Smooth muscle cell (in vitro differentiated cells): ENCODE measurements around the gene FEV. TPM values are rescaled to one million over a fixed set of nuclear protein-coding genes. Genes with fewer than 3 reads are reported as not detected.

Source experiments
- DNase-seq: peaks from one replicate; lab custom pipeline; 2025; ENCODE audit not compliant: unreplicated experiment; lab: John Stamatoyannopoulos, UW
- H2AFZ ChIP-seq: fragments of 200-600 bp; sonication (generic); 2 replicates; pipeline ENCODE4 v1.6.0; 2016; ENCODE audit warnings: antibody characterized with exemption, low read depth, mild to moderate bottlenecking
- H3F3A ChIP-seq: fragments of 200-600 bp; sonication (generic); 2 replicates; pipeline ENCODE4 v1.6.0; 2017; ENCODE audit warnings: antibody characterized with exemption, low read depth
- H3K27ac ChIP-seq: fragments of 200-600 bp; sonication (generic); 2 replicates; pipeline ENCODE4 v1.5.1; 2016; ENCODE audit warnings: low read depth, mild to moderate bottlenecking
- H3K27me3 ChIP-seq: fragments of 200-600 bp; sonication (generic); 2 replicates; pipeline ENCODE4 v1.6.1; 2016; ENCODE audit warnings: low read depth, mild to moderate bottlenecking
- H3K36me3 ChIP-seq: fragments of 200-600 bp; sonication (generic); 2 replicates; pipeline ENCODE4 v1.5.1; 2016; ENCODE audit warnings: low read depth
- H3K4me1 ChIP-seq: fragments of 200-600 bp; sonication (generic); 2 replicates; pipeline ENCODE4 v1.5.1; 2016; ENCODE audit warnings: low read depth
- H3K4me2 ChIP-seq: fragments of 200-600 bp; sonication (generic); 2 replicates; pipeline ENCODE4 v1.6.0; 2016; ENCODE audit warnings: mild to moderate bottlenecking
- H3K4me3 ChIP-seq: fragments of 200-600 bp; sonication (generic); 2 replicates; pipeline ENCODE4 v1.5.1; 2016; ENCODE audit warnings: mild to moderate bottlenecking
- H3K79me2 ChIP-seq: fragments of 200-600 bp; sonication (generic); 2 replicates; pipeline ENCODE4 v1.6.0; 2016; ENCODE audit warnings: low read depth, mild to moderate bottlenecking
- H3K9ac ChIP-seq: fragments of 200-600 bp; sonication (generic); 2 replicates; pipeline ENCODE4 v1.6.0; 2016; ENCODE audit warnings: low read depth
- H3K9me3 ChIP-seq: fragments of 200-600 bp; sonication (generic); replicated peaks from 2 replicates; pipeline ENCODE4 v1.5.1; 2016; ENCODE audit warnings: low read depth
- H4K20me1 ChIP-seq: fragments of 200-600 bp; sonication (generic); 2 replicates; pipeline ENCODE4 v1.6.0; 2016; ENCODE audit warnings: low read depth
- CTCF ChIP-seq: fragments of 200-600 bp; sonication (generic); IDR thresholded peaks from 2 replicates; pipeline ENCODE4 v1.5.1; 2017; ENCODE audit warnings: borderline replicate concordance, mild to moderate bottlenecking, antibody characterized with exemption; ENCODE audit not compliant: insufficient read depth, poor library complexity, severe bottlenecking
- WGBS: methylation state at CpG from one replicate; pipeline ENCODE4 v1.1.7; 2016; ENCODE audit warnings: low lambda C conversion rate; 5-methylcytosine and 5-hydroxymethylcytosine counted together
- polyA plus RNA-seq: library from polyadenylated mRNA; unstranded; fragments of >200 nt; fragmentation: Nextera tagmentation; extraction: Ambion mirVana; gene quantifications from 2 replicates; pipeline ENCODE4 v1.2.1, GENCODE V29; 2016
- total RNA-seq: library from RNA; depleted of rRNA; stranded (reverse); fragments of >200 nt; gene quantifications from 2 replicates; pipeline ENCODE4 v1.2.3, GENCODE V29; 2014

Gene FEV
- total and polyA plus RNA-seq, 2 experiments from 2014 or later = not detected

DNA sequence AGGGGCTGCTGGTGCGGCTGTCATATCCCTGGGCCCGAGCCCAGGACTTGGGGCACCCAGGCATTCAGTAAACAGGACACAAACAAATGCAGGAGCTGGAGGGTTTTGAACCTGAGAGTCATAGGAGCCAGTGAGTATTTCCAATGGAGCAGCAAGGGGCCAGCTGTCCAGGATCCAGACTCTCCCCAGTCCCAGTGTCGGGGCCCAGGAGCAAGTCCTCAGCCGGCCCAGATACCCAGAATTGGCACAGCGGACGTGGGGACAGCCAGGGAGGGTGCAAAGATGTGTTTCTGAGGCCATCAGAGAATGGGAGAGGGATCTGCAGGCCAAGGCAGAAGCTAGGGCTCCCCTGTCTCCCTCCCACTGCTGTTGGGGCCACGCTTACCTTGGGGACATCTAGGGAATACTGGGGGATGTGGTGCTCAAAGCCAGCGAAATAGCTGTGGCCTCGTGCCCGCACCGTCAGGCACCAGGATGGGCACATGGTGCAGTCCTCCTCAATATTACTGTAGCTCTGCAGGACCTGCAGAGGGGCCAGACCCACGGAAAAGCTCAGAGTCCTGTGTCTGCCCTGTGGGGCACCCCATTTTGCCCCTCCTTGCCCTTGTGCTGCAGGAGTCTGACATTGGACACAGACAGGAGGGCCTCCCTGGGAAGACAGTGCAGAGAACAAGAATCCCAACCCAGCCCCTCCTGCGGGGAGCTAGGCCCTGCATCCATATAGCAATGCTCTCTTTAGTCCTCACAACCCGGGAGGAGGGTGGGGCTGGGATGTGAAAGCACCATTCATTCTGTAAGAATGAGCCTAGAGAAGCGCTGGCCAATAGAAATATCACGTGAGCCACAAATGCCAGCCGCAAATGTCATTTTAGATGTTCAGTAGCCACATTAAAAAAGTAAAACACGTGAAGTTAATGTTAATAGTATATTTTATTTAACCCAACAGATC, 40.9 kb upstream of the FEV start:
- H3K4me3 ChIP-seq = no peak overlapping the region
- H3F3A ChIP-seq = no peaks in the 10 kb centered on the region
- no peak overlapping the region for H3K4me2 ChIP-seq
- peaks cover 14% of the 10 kb centered on the region for H3K27me3 ChIP-seq
- no peaks in the 10 kb centered on the region for H3K79me2 ChIP-seq
- no peaks in the 10 kb centered on the region for H3K4me1 ChIP-seq
- TF ChIP-seq CTCF = no peak
- no peaks in the 10 kb centered on the region for H3K9me3 ChIP-seq
- 89% methylated on average over 18 of the region's 18 CpGs for WGBS
- no peaks in the 10 kb centered on the region for H4K20me1 ChIP-seq
- no peak overlapping the region for H3K27ac ChIP-seq
- no peak overlapping the region for H3K9ac ChIP-seq
- H3K36me3 ChIP-seq = no peaks in the 10 kb centered on the region
- DNase-seq = no peak
- H2AFZ ChIP-seq = no peak overlapping the region

- Histone ChIP-seq H3K27ac (no peak overlapping the region), H3K27me3 (peaks cover 31% of the 10 kb centered on the region), H2AFZ (no peak overlapping the region), H3K9ac (no peak overlapping the region), H3K79me2 (no peaks in the 10 kb centered on the region), H3K9me3 (no peaks in the 10 kb centered on the region), H3K4me1 (no peaks in the 10 kb centered on the region), H3F3A (no peaks in the 10 kb centered on the region), H3K4me2 (no peak overlapping the region), H4K20me1 (no peaks in the 10 kb centered on the region), H3K4me3 (no peak overlapping the region), H3K36me3 (no peaks in the 10 kb centered on the region)
- 74% methylated on average over 11 of the region's 11 CpGs for WGBS
- no peak for DNase-seq
- TF ChIP-seq CTCF = no peak
Observed at GRCh38 chr2:219024059-219024458, 39.1 kb upstream of the FEV start.

GRCh38 chr2:219023045-219023605, 38.1 kb upstream of the FEV start:
- no peak for TF ChIP-seq CTCF
- H3F3A ChIP-seq = no peaks in the 10 kb centered on the region
- no peaks in the 10 kb centered on the region for H3K4me1 ChIP-seq
- WGBS = 89% methylated on average over 12 of the region's 12 CpGs
- H3K27me3 ChIP-seq = peaks cover 31% of the 10 kb centered on the region
- no peaks in the 10 kb centered on the region for H3K79me2 ChIP-seq
- H3K36me3 ChIP-seq = no peaks in the 10 kb centered on the region
- no peak overlapping the region for H2AFZ ChIP-seq
- no peaks in the 10 kb centered on the region for H4K20me1 ChIP-seq
- DNase-seq = no peak
- no peak overlapping the region for H3K9ac ChIP-seq
- no peak overlapping the region for H3K4me2 ChIP-seq
- H3K9me3 ChIP-seq = no peaks in the 10 kb centered on the region
- no peak overlapping the region for H3K27ac ChIP-seq
- H3K4me3 ChIP-seq = no peak overlapping the region

DNA sequence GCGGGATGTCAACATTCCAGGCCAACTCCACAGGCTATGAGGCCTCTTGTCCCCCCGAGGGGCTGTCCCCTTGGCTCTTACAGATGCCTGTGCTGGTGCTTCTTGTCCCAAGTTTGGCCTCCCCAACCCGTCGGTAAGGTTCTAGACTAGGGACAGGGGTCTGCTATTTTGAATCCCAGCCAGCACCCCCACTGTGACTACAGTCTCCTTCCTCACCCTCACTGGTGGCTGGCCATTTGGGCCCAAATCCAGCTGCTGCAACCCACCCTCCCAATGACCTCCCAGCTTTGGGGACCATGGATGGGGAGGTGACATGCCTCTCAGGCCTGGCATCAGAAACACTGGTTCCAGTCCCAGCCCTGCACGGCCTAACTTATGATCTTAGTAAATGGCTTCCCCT, 37.6 kb upstream of the FEV start:
- Histone ChIP-seq H3K4me2 (no peak overlapping the region), H3K9ac (no peak overlapping the region), H3K4me1 (no peaks in the 10 kb centered on the region), H3K27me3 (peaks cover 36% of the 10 kb centered on the region), H3K36me3 (no peaks in the 10 kb centered on the region), H2AFZ (no peak overlapping the region), H3K27ac (no peak overlapping the region), H3F3A (no peaks in the 10 kb centered on the region), H3K9me3 (no peaks in the 10 kb centered on the region), H4K20me1 (no peaks in the 10 kb centered on the region), H3K4me3 (no peak overlapping the region), H3K79me2 (no peaks in the 10 kb centered on the region)
- no peak for DNase-seq
- WGBS = 93% methylated on average over 5 of the region's 5 CpGs
- TF ChIP-seq CTCF = no peak
